Coronary artery (tissue), 2 donors: ENCODE results near the gene PGD.

Experiments
- DNase-seq: peaks from one replicate; pipeline ENCODE4 v3.0.0-alpha.2; 2017; ENCODE audit warnings: low spot score
- H3K27ac ChIP-seq, 2 donors: fragments of 200-600 bp; sonication (generic); one replicate each; pipeline ENCODE4 v1.5.1; 2016 to 2019
- H3K4me3 ChIP-seq: fragments of 200-600 bp; sonication (generic); 2 replicates; pipeline ENCODE4 v1.5.1; 2016; ENCODE audit warnings: mild to moderate bottlenecking, moderate library complexity
- CTCF ChIP-seq: fragments of 200-600 bp; sonication (generic); IDR thresholded peaks from one replicate; pipeline ENCODE4 v1.5.1; 2019; ENCODE audit warnings: antibody characterized with exemption

PGD gene

DNA sequence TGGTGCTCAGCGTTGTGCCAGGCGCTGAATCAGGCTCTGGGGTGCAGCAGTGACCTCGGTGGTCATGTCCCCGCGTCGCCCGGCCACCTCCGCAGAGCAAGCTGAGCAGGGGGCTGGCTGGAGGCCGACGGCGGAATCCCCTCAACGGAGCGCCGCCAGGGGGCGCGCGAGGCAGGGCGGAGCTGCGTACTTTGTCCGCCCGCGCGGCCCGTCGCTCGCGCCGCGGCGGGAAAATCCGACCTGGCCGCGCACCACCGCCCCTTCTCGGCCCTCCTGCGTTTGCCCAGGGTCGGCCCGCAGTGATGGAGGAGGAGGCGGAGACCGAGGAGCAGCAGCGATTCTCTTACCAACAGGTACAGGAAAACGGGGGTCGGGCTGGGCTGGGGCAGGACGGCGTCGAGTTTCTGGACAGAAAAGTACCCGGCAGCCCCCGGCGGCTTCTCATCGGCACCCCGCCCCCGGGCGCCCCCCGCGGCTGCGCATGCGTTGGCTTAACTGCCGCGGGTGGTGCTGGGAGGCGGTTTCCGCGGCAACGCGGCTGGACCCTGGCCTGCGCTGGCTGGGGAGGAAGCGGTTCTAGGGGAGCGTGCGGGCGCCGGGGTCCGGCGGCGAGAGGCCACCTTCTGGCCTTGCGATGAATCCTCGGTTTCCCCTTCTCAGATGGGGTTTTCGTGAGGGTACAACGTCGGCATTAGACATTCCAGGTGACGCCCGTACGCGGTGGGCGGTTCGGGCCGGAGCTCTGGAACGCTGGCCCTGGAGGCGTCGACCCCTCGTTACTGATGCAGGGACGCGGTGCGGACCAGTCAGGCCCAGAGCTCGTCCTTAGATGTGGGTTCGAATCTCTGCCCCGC is 31.6 kb downstream of the PGD start, which contains the start of gene CENPS:
Gene CENPS (plus strand): TSS at position 218 of the 854 bp plus-strand sequence. CDS start 85 bp downstream, at position 303.
- Histone ChIP-seq H3K4me3 (peak within 1 kb of the TSS; percentile 82), H3K27ac (peak within 1 kb of the TSS; percentile 24 to 79)
- DNase-seq: peak; percentile 89
- TF ChIP-seq CTCF: peak; percentile 96

- DNase-seq: no peak
- peak overlapping the region; percentile 24 to 79 for H3K27ac ChIP-seq
- no peak for TF ChIP-seq CTCF
- peak overlapping the region; percentile 82 for H3K4me3 ChIP-seq
These were observed 32.3 kb downstream of the PGD start for GRCh38 chr1:10431070-10431730.

DNA sequence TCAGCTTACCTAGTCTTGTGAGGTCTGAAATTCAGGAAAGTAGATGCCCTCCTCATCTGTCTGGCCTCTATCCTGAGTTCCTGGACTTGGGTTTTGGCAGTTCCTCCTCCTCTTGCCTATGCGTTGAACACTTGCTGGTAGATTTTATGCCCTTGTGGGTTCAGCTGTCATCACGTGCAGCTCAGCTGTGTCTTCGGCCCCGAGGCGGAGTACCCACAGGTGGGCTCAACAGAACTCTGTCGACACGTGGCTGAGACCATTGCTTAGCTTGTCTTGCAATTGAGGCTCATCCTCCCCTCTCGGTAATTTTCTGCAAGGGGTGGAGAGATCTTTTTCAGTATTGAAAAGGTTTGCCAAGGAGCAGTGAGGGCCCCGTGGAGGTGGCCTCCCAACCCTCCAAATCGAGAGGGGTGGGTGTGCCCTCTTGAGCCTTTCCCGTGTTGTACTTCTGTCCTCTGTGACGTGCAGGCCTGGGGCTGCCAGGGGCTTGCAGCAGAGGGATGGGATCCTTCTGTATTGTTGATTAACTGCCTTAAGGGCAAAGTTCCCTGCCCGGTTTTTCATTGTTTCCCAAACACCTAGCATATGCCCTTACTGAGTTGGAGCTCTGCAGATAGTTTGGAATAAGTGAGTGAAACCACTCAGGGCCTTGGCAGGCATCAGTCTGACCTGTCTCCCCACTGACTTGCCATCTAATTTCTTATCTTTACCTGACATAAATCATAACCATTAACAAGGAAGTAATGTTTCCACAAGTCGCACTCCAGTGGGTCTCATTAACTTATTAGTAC is 34.2 kb downstream of the PGD start:
- Histone ChIP-seq H3K4me3 (no peak overlapping the region), H3K27ac (no peak overlapping the region)
- TF ChIP-seq CTCF: no peak
- no peak for DNase-seq

GRCh38 chr1:10433790-10434189 is 34.9 kb downstream of the PGD start:
- no peak for TF ChIP-seq CTCF
- DNase-seq: no peak
- H3K4me3 ChIP-seq: no peak overlapping the region
- H3K27ac ChIP-seq: no peak overlapping the region

DNA sequence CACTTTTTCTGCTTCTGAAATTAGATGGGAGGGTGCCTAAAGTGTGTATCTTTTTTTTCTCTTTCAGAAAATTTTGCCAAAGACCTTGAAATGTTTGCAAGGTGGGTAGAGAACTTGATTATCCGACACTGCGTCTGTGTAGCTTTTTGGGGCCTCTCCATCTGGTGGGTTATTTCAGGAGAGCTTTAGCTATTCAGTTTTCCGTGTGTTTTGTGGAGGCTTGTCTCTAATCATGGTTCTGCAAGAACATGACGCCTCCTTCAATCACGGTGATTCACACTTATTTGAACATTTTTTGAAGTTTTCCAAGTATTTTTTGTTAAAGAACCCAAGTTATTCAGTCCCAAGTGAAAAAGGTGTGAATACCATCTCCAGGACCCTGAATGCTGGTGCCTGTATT is 35.7 kb downstream of the PGD start:
- H3K4me3 ChIP-seq: no peak overlapping the region
- DNase-seq: no peak
- no peak for TF ChIP-seq CTCF
- H3K27ac ChIP-seq: no peak overlapping the region

DNA sequence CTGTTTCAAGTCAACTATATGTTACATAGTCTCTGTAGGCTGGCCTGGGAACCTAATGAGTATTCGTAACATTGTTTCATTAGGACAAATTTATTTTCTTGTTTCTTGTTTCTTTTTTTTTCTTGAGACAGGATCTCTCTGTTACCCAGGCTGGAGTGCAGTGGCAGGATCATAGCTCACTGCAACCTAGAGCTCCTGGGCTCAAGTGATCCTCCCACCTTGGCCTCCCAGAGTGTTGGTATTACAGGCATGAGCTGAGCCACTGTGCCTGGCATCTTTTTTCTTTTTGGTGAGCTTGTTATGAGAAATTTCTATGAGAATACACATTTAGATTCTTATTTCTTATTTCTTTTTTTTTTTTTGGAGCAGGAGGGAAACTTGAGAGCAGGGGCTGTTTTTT is 38.2 kb downstream of the PGD start:
- DNase-seq: no peak

More for the DNA sequence above, 38.2 kb downstream of the PGD start:
- no peak for TF ChIP-seq CTCF
- H3K27ac ChIP-seq: no peak overlapping the region
- H3K4me3 ChIP-seq: no peak overlapping the region
